GM10248 (cell line): ENCODE data around the gene MKI67.

ENCODE experiments used
- CTCF ChIA-PET: fragments of 300-600 bp; sonication (Branson Sonifier 250); formaldehyde crosslinking; extraction: SDS; loops from one replicate; lab custom pipeline; 2021; ENCODE audit warnings: antibody characterized with exemption; lab: Yijun Ruan, JAX
- POLR2A ChIA-PET: fragments of 350-650 bp; sonication (Branson Sonifier 250); formaldehyde crosslinking; extraction: SDS; loops from one replicate; lab custom pipeline; 2020; ENCODE audit warnings: antibody characterized with exemption; lab: Yijun Ruan, JAX
- DNase-seq: peaks from one replicate; pipeline ENCODE4 v3.0.0; 2012; ENCODE audit errors: extremely low spot score
- CTCF ChIP-seq: IDR thresholded peaks from 2 replicates; pipeline ENCODE4 v1.5.1; 2012; ENCODE audit warnings: mild to moderate bottlenecking, low read depth; ENCODE audit errors: extremely low read depth, missing control alignments, control extremely low read depth

MKI67 gene

GRCh38 chr10:128066870-128067382 lies 59.3 kb downstream of the MKI67 start:
- DNase-seq: no peak
- CTCF ChIA-PET: interaction anchor here (17.6 kb wide), 1 partner anchor 34 kb away, joined by 335 read pairs; no protein-coding TSS in a partner anchor
- POLR2A ChIA-PET: no interaction called here
- no peak for TF ChIP-seq CTCF

- ChIA-PET CTCF (interaction anchor here (17.6 kb wide), 1 partner anchor 33 kb away, joined by 335 read pairs; no protein-coding TSS in a partner anchor), POLR2A (no interaction called here)
These were observed 60.2 kb downstream of the MKI67 start for GRCh38 chr10:128065881-128066534.

GRCh38 chr10:128064970-128065580 lies 61.1 kb downstream of the MKI67 start:
- POLR2A ChIA-PET: no interaction called here
- CTCF ChIA-PET: interaction anchor here (1.9 to 17.6 kb wide), 3 partner anchors 13 to 32 kb away, joined by 6 to 335 read pairs (median 39); no protein-coding TSS in a partner anchor
- no peak for TF ChIP-seq CTCF
- DNase-seq: no peak

More at GRCh38 chr10:128065881-128066534, 60.2 kb downstream of the MKI67 start:
- TF ChIP-seq CTCF: no peak
- DNase-seq: no peak

GRCh38 chr10:128064108-128064969 lies 61.9 kb downstream of the MKI67 start:
- POLR2A ChIA-PET: no interaction called here
- DNase-seq: peak; percentile 53
- no peak for TF ChIP-seq CTCF

GRCh38 chr10:128063736-128064107 lies 62.5 kb downstream of the MKI67 start:
- ChIA-PET POLR2A (interaction anchor here (0.7 kb wide), 1 partner anchor 16 kb away, joined by 4 read pairs; no protein-coding TSS in a partner anchor), CTCF (interaction anchor here (0.8 to 17.6 kb wide), 8 partner anchors 12 to 53 kb away, joined by 3 to 335 read pairs (median 7); no protein-coding TSS in a partner anchor)
- no peak for TF ChIP-seq CTCF
- DNase-seq: peak; percentile 62

More at GRCh38 chr10:128064108-128064969, 61.9 kb downstream of the MKI67 start:
- CTCF ChIA-PET: interaction anchor here (1.7 to 17.6 kb wide), 6 partner anchors 12 to 53 kb away, joined by 4 to 335 read pairs (median 10); no protein-coding TSS in a partner anchor
